Fibroblast of lung (primary cell): ENCODE data around the gene GOT1. TPM values are rescaled to one million over a fixed set of nuclear protein-coding genes. Genes with fewer than 3 reads are reported as not detected.

Experiments used
- DNase-seq, 2 donors: peaks; one replicate each; pipeline versions ENCODE4 v3.0.0 to v3.0.0-alpha.2; 2010; ENCODE audit warnings: low read depth in 2 of 2
- H2AFZ ChIP-seq: 2 replicates; pipeline ENCODE4 v1.5.1; 2012; ENCODE audit warnings: low read length, control low read depth, inconsistent platforms
- H3K27ac ChIP-seq: 2 replicates; pipeline ENCODE4 v1.5.1; 2011; ENCODE audit warnings: low read length, control low read depth; ENCODE audit not compliant: insufficient read depth
- H3K27me3 ChIP-seq: 2 replicates; pipeline ENCODE4 v1.5.1; 2011; ENCODE audit warnings: mild to moderate bottlenecking, low read length; ENCODE audit not compliant: control insufficient read depth, insufficient read depth
- H3K36me3 ChIP-seq: 2 replicates; pipeline ENCODE4 v1.5.1; 2011; ENCODE audit warnings: low read length; ENCODE audit not compliant: control insufficient read depth, insufficient read depth
- H3K4me1 ChIP-seq: 2 replicates; pipeline ENCODE4 v1.5.1; 2011; ENCODE audit warnings: low read length; ENCODE audit not compliant: control insufficient read depth, insufficient read depth; ENCODE audit errors: extremely low read depth
- H3K4me2 ChIP-seq: 2 replicates; pipeline ENCODE4 v1.5.1; 2011; ENCODE audit warnings: low read length, control low read depth; ENCODE audit not compliant: insufficient read depth; ENCODE audit errors: extremely low read depth
- H3K4me3 ChIP-seq, 4 experiments: fragments of 200-600 bp in 1 of 4; sonication (generic) in 1 of 4; replicated peaks in 1 of 4; 2 replicates each; pipeline ENCODE4 v1.5.1; 2011 to 2016; ENCODE audit warnings: low read length in 4 of 4, low read depth in 3 of 4, mild to moderate bottlenecking in 3 of 4, control low read depth in 2 of 4, inconsistent platforms in 1 of 4, mixed read lengths in 1 of 4; ENCODE audit not compliant: insufficient read depth in 1 of 4; ENCODE audit errors: control extremely low read depth in 1 of 4
- H3K79me2 ChIP-seq: 2 replicates; pipeline ENCODE4 v1.5.1; 2012; ENCODE audit warnings: mild to moderate bottlenecking, low read length, inconsistent platforms; ENCODE audit not compliant: control insufficient read depth, insufficient read depth
- H3K9ac ChIP-seq: 2 replicates; pipeline ENCODE4 v1.5.1; 2011; ENCODE audit warnings: mild to moderate bottlenecking, low read length, control low read depth; ENCODE audit not compliant: insufficient read depth
- H3K9me3 ChIP-seq: 2 replicates; pipeline ENCODE4 v1.5.1; 2012; ENCODE audit warnings: low read depth, low read length; ENCODE audit not compliant: control insufficient read depth, insufficient read depth
- H4K20me1 ChIP-seq: 2 replicates; pipeline ENCODE4 v1.5.1; 2011; ENCODE audit warnings: low read length; ENCODE audit not compliant: control insufficient read depth, insufficient read depth; ENCODE audit errors: extremely low read depth
- EZH2 ChIP-seq: IDR thresholded peaks from 2 replicates; pipeline ENCODE4 v1.5.1; 2012; ENCODE audit warnings: low read length, control low read depth, mild to moderate bottlenecking; ENCODE audit errors: missing control alignments
- polyA plus RNA-seq, 2 donors: library from polyadenylated mRNA; depleted of rRNA in 1 of 2; stranded (reverse) in 1 of 2; unstranded in 1 of 2; fragments of >200 nt; gene quantifications; 2 replicates each; pipeline ENCODE4 v1.2.1, GENCODE V29; 2011 to 2012; ENCODE audit warnings: missing spikeins in 1 of 2
- total RNA-seq: library from RNA; depleted of rRNA; stranded (reverse); fragments of >200 nt; gene quantifications from 2 replicates; pipeline ENCODE4 v1.2.1, GENCODE V29; 2014
- TF ChIP-seq, protein P1 (sequence below), 2 donors: IDR thresholded peaks in 1 of 2; conservative IDR thresholded peaks in 1 of 2; 1 replicate in 1 of 2; 2 replicates in 1 of 2; pipeline ENCODE4 v1.5.1; 2011 to 2012; ENCODE audit warnings: low read length in 2 of 2, control low read depth in 1 of 2, inconsistent platforms in 1 of 2, low read depth in 1 of 2, mild to moderate bottlenecking in 1 of 2

GOT1 gene
- total and polyA plus RNA-seq, 2 donors (not counting 1 experiment from before 2014, with no cell fraction given): 20.8 to 52.2 TPM

DNA sequence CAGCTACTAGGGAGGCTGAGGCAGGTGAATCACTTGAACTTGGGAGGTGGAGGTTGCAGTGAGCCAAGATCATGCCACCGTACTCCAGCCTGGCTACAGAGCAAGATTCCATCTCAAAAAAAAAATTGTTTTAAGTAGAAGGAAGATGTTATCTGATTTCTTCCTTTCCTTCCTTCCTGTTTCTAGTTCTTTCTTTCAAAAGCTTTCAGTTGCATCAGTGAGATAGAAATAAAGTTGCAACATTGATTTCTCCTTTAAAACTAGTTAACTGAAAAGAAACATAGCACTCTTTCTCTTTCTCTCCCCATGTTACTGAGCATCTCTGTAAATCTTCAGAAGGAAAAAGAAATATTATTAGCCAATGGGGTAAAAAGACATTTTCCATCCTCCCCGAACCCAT lies 63.8 kb downstream of the GOT1 start:
- H3K27ac ChIP-seq: no peak overlapping the region
- no peaks in the 10 kb centered on the region for H3K4me1 ChIP-seq
- H3K9me3 ChIP-seq: no peaks in the 10 kb centered on the region
- no peak overlapping the region for H3K4me2 ChIP-seq
- H4K20me1 ChIP-seq: no peaks in the 10 kb centered on the region
- TF ChIP-seq EZH2: no peak
- TF ChIP-seq, protein P1, sequence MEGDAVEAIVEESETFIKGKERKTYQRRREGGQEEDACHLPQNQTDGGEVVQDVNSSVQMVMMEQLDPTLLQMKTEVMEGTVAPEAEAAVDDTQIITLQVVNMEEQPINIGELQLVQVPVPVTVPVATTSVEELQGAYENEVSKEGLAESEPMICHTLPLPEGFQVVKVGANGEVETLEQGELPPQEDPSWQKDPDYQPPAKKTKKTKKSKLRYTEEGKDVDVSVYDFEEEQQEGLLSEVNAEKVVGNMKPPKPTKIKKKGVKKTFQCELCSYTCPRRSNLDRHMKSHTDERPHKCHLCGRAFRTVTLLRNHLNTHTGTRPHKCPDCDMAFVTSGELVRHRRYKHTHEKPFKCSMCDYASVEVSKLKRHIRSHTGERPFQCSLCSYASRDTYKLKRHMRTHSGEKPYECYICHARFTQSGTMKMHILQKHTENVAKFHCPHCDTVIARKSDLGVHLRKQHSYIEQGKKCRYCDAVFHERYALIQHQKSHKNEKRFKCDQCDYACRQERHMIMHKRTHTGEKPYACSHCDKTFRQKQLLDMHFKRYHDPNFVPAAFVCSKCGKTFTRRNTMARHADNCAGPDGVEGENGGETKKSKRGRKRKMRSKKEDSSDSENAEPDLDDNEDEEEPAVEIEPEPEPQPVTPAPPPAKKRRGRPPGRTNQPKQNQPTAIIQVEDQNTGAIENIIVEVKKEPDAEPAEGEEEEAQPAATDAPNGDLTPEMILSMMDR (conservative IDR thresholded peaks at IDR 0.05 in 1 of 2, IDR thresholded peaks at IDR 0.05 in 1 of 2; ENCODE audit: low read depth in 1 of 2, low read length in 2 of 2): no peak
- H3K36me3 ChIP-seq: no peaks in the 10 kb centered on the region
- H3K4me3 ChIP-seq: no peak overlapping the region
- H3K9ac ChIP-seq: no peak overlapping the region
- H3K79me2 ChIP-seq: no peaks in the 10 kb centered on the region
- H2AFZ ChIP-seq: no peak overlapping the region
- no peaks in the 10 kb centered on the region for H3K27me3 ChIP-seq
- no peak for DNase-seq

DNA sequence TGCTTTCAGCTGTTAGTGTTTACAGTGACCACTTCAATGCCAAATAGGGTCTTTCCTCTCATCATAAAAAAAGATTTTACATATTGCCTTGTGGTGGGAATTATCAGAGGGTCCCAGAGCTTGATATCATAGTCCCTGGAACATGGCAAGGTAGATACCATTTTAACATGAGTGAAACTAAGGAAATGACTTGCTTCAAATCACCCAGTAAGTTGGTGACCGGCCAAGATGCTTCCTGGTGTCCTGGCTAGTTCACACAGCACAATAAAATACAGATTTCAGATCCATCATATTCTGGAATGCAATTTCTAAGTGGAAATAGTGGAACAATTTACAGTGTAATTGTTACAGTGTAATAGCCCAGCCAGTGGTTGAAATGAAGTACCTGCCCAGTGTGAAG lies 64.7 kb downstream of the GOT1 start:
- Histone ChIP-seq H3K9ac (no peak overlapping the region), H4K20me1 (no peaks in the 10 kb centered on the region), H3K4me1 (no peaks in the 10 kb centered on the region), H3K9me3 (no peaks in the 10 kb centered on the region), H3K27ac (no peak overlapping the region), H3K4me3 (no peak overlapping the region), H2AFZ (no peak overlapping the region), H3K4me2 (no peak overlapping the region), H3K27me3 (no peaks in the 10 kb centered on the region), H3K36me3 (no peaks in the 10 kb centered on the region), H3K79me2 (no peaks in the 10 kb centered on the region)
- DNase-seq: no peak
- TF ChIP-seq, protein P1 (conservative IDR thresholded peaks at IDR 0.05 in 1 of 2, IDR thresholded peaks at IDR 0.05 in 1 of 2; ENCODE audit: low read depth in 1 of 2, low read length in 2 of 2): no peak
- no peak for TF ChIP-seq EZH2

DNA sequence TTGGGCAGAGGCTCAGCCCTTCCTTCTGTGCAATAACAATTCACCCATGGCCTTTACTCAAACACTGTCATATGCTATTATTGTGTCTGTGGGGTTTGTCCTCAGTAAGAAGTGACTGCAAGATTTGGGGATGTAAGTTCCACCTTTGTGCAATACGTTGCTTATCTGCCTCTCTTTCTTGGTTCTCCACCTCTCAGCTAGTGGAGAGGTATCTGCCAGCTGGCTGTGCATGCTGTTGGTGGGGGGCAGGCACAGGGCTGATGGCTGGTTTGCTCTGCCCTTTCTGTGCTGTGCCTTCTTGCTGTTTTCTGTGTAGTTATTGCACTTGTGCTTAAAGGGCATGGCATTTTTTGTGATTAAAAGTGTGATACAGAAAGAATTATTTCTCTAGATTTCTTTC lies 65.1 kb downstream of the GOT1 start:
- Histone ChIP-seq H3K4me3 (no peak overlapping the region), H3K9ac (no peak overlapping the region), H3K36me3 (no peaks in the 10 kb centered on the region), H3K4me1 (no peaks in the 10 kb centered on the region), H3K4me2 (no peak overlapping the region), H3K27me3 (no peaks in the 10 kb centered on the region), H3K9me3 (no peaks in the 10 kb centered on the region), H4K20me1 (no peaks in the 10 kb centered on the region), H2AFZ (no peak overlapping the region), H3K79me2 (no peaks in the 10 kb centered on the region), H3K27ac (no peak overlapping the region)
- no peak for DNase-seq
- TF ChIP-seq, protein P1 (conservative IDR thresholded peaks at IDR 0.05 in 1 of 2, IDR thresholded peaks at IDR 0.05 in 1 of 2; ENCODE audit: low read depth in 1 of 2, low read length in 2 of 2): no peak
- no peak for TF ChIP-seq EZH2
